GM12878 (cell line): ENCODE data around the gene POU5F1. TPM values are rescaled to one million over a fixed set of nuclear protein-coding genes. Genes with fewer than 3 reads are reported as not detected.

Experiments
- ATAC-seq: fragments of 200-7000 bp; cut with Tn5 transposase; 3 replicates; pipeline ENCODE4 v1.9.1; 2020; ENCODE audit warnings: mild to moderate bottlenecking, moderate library complexity
- BruUV-seq: library from RNA; stranded (reverse); fragments of 400-500 nt; replicated peaks from 2 replicates; lab custom pipeline; 2021; lab: Mats Ljungman, UMichigan
- CTCF ChIA-PET: fragments of 300-600 bp; sonication (Branson Sonifier 250); formaldehyde crosslinking; extraction: SDS; loops from one replicate; lab custom pipeline; 2021; ENCODE audit warnings: inconsistent platforms; lab: Yijun Ruan, JAX
- POLR2A ChIA-PET: fragments of 350-600 bp; formaldehyde crosslinking; extraction: SDS; loops from one replicate; lab custom pipeline; 2021; ENCODE audit warnings: inconsistent platforms; lab: Charles Lee
- RAD21 ChIA-PET: fragments of 300-600 bp; sonication (Branson Sonifier 250); formaldehyde crosslinking; loops from one replicate; lab custom pipeline; 2023; ENCODE audit warnings: antibody characterized with exemption; ENCODE audit not compliant: unreplicated experiment; lab: Charles Lee
- SMC1A ChIA-PET: fragments of 300-600 bp; sonication (Branson Sonifier 250); formaldehyde crosslinking; loops from one replicate; lab custom pipeline; 2023; ENCODE audit not compliant: unreplicated experiment, uncharacterized antibody; lab: Charles Lee
- DNase-seq: peaks from one replicate; pipeline ENCODE4 v3.0.0-alpha.2; 2011; ENCODE audit warnings: low read depth, low spot score
- FAIRE-seq: peaks from 3 replicates; lab custom pipeline; 2011; peaks lifted over from hg19 to GRCh38; lab: Jason Lieb, UNC
- H2AFZ ChIP-seq: 2 replicates; pipeline ENCODE4 v1.6.0; 2011; ENCODE audit warnings: low read depth, low read length, control low read depth; ENCODE audit not compliant: control insufficient read depth
- H3K27ac ChIP-seq: 2 replicates; pipeline ENCODE4 v1.5.1; 2011; ENCODE audit warnings: control low read depth; ENCODE audit not compliant: control insufficient read depth, insufficient read depth
- H3K27me3 ChIP-seq, 2 experiments: replicated peaks in 1 of 2; 2 replicates each; pipeline versions ENCODE4 v1.6.0 to v1.6.1; 2011; ENCODE audit warnings: low read length in 1 of 2; ENCODE audit not compliant: control insufficient read depth in 2 of 2, insufficient read depth in 2 of 2
- H3K36me3 ChIP-seq, 2 experiments: 2 replicates each; pipeline ENCODE4 v1.5.1; 2011; ENCODE audit warnings: low read length in 1 of 2; ENCODE audit not compliant: control insufficient read depth in 2 of 2, insufficient read depth in 2 of 2
- H3K4me1 ChIP-seq: 2 replicates; pipeline ENCODE4 v1.6.1; 2011; ENCODE audit warnings: mild to moderate bottlenecking, low read length, moderate library complexity, mixed read lengths; ENCODE audit not compliant: control insufficient read depth, insufficient read depth
- H3K4me2 ChIP-seq: 2 replicates; pipeline ENCODE4 v1.6.0; 2011; ENCODE audit warnings: control low read depth; ENCODE audit not compliant: control insufficient read depth, insufficient read depth
- H3K4me3 ChIP-seq: fragments of 200-600 bp; sonication (generic); 2 replicates; pipeline ENCODE4 v1.5.1; 2016
- H3K79me2 ChIP-seq: 2 replicates; pipeline ENCODE4 v1.6.0; 2011; ENCODE audit warnings: low read length; ENCODE audit not compliant: control insufficient read depth, insufficient read depth
- H3K9ac ChIP-seq: 2 replicates; pipeline ENCODE4 v1.8.0; 2011; ENCODE audit warnings: low read length, control low read depth, mixed read lengths; ENCODE audit not compliant: control insufficient read depth, insufficient read depth
- H3K9me3 ChIP-seq: replicated peaks from 3 replicates; pipeline ENCODE4 v1.5.1; 2011; ENCODE audit warnings: mild to moderate bottlenecking, low read length; ENCODE audit not compliant: control insufficient read depth, insufficient read depth
- H4K20me1 ChIP-seq: 2 replicates; pipeline ENCODE4 v1.6.0; 2011; ENCODE audit not compliant: control insufficient read depth, insufficient read depth
- BCLAF1 ChIP-seq: fragments of 450-650 bp; IDR thresholded peaks from 2 replicates; pipeline ENCODE4 v1.6.1; 2017; ENCODE audit warnings: antibody characterized with exemption, mild to moderate bottlenecking, moderate library complexity
- DPF2 ChIP-seq: fragments of 450-650 bp; IDR thresholded peaks from 2 replicates; pipeline ENCODE4 v1.6.1; 2017; ENCODE audit warnings: mild to moderate bottlenecking
- EGR1 ChIP-seq, 2 experiments: IDR thresholded peaks; 1 replicate in 1 of 2; 2 replicates in 1 of 2; pipeline ENCODE4 v1.6.1; 2011 to 2012; ENCODE audit warnings: low read depth in 2 of 2, low read length in 2 of 2, borderline replicate concordance in 1 of 2, mild to moderate bottlenecking in 1 of 2, moderate library complexity in 1 of 2
- MTA2 ChIP-seq: fragments of 450-650 bp; IDR thresholded peaks from 2 replicates; pipeline ENCODE4 v1.6.1; 2016; ENCODE audit warnings: low read depth, mild to moderate bottlenecking, moderate library complexity
- NFYB ChIP-seq: IDR thresholded peaks from 2 replicates; pipeline ENCODE4 v1.6.1; 2011; ENCODE audit warnings: low read depth, mild to moderate bottlenecking, low read length, improper control_type of control experiment, moderate library complexity; ENCODE audit not compliant: insufficient read depth
- PAX5 ChIP-seq: IDR thresholded peaks from 2 replicates; pipeline ENCODE4 v1.6.1; 2011; ENCODE audit warnings: low read depth, low read length, borderline replicate concordance
- RAD51 ChIP-seq: fragments of 450-650 bp; IDR thresholded peaks from 2 replicates; pipeline ENCODE4 v1.6.1; 2016; ENCODE audit warnings: moderate library complexity, mild to moderate bottlenecking, inconsistent platforms
- TCF3 ChIP-seq: IDR thresholded peaks from 2 replicates; pipeline ENCODE4 v1.6.1; 2012; ENCODE audit warnings: low read depth, mild to moderate bottlenecking, low read length, borderline replicate concordance; ENCODE audit not compliant: insufficient read depth
- YY1 ChIP-seq: IDR thresholded peaks from 2 replicates; pipeline ENCODE4 v1.6.1; 2011; ENCODE audit warnings: low read depth, mild to moderate bottlenecking, low read length
- WGBS: methylation state at CpG from one replicate; pipeline ENCODE4 v1.1.6; 2016; ENCODE audit warnings: low lambda C conversion rate; ENCODE audit not compliant: insufficient replicate concordance, insufficient coverage; ENCODE audit errors: missing lambda C conversion rate; 5-methylcytosine and 5-hydroxymethylcytosine counted together
- in situ Hi-C: fragments of 300-500 bp; cut with MboI; formaldehyde crosslinking; loops from 9 replicates; pipeline ENCODE4 v1.14.3; 2018; ENCODE audit warnings: mixed read lengths
- intact Hi-C: fragments of 100-400 bp; cut with micrococcal nuclease; formaldehyde crosslinking; loops from one replicate; pipeline ENCODE4 v1.14.2; 2022; ENCODE audit not compliant: unreplicated experiment
- polyA plus RNA-seq, 11 experiments: library from polyadenylated mRNA; depleted of rRNA in 4 of 11; unstranded in 6 of 11; stranded (reverse) in 5 of 11; fragments of >200 nt; fragmentation: Nextera tagmentation in 4 of 11; fragmentation: Illumina TruSeq in 1 of 11; extraction: Ambion mirVana in 4 of 11; extraction: Trizol in 1 of 11; gene quantifications; 1 replicate in 1 of 11; 2 replicates in 10 of 11; pipeline versions ENCODE4 v1.2.1 to v1.2.3, GENCODE V29; 2011 to 2016; ENCODE audit warnings: inconsistent platforms in 2 of 11, missing spikeins in 2 of 11, low read depth in 1 of 11
- total RNA-seq, 4 experiments: library from RNA; depleted of rRNA in 3 of 4; stranded (reverse); fragments of >200 nt in 3 of 4; fragmentation: Illumina TruSeq in 1 of 4; extraction: Trizol in 1 of 4; gene quantifications; 2 replicates each; pipeline versions ENCODE4 v1.2.1 to v1.2.3, GENCODE V29; 2013 to 2021

The POU5F1 gene
- total and polyA plus RNA-seq, 10 of the 15 experiments (the other 5 are each of a cell fraction or from before 2014, with no cell fraction given) = 1.4 to 5.5 (median 3.2) TPM

DNA sequence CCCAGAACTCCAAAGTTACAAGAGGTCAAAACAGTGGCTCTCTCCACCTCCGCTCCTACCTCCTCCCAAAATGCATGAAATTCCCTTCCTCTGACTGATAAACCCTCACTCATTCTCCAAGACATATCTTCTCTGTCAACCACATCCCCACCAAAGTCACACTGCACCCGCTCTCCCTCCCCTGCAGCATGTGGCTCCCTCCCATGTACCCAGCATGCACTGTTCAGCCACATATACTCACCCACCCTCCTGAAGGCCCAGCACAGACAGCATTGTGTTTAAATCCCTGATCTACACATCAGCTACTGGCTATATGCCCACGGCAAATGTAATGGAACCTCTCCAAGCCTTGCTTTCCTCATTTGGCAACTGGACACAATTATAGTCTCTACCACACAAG, 5.5 kb upstream of the POU5F1 start (continued):
- TF ChIP-seq YY1 (no peak), EGR1 (IDR thresholded peaks at IDR 0.05; ENCODE audit: borderline replicate concordance in 1 of 2, low read depth in 2 of 2, low read length in 2 of 2) (no peak), NFYB (no peak), TCF3 (no peak), PAX5 (no peak), BCLAF1 (no peak), DPF2 (no peak), MTA2 (no peak)
- TF ChIP-seq, all 136 proteins: peak for 0

GRCh38 chr6:31174378-31174777, 3.9 kb upstream of the POU5F1 start:
- intact Hi-C loops (no loop called here), in situ Hi-C loops (no loop called here)
- 0 out of 4 replicates have a peak, but pooled peaks cover 0 to 2% of the 10 kb centered on the region in 2 experiments for H3K36me3 ChIP-seq
- POLR2A ChIA-PET = interaction anchor here (1.0 kb wide), 1 partner anchor 12 kb away, joined by 3 read pairs; no protein-coding TSS in a partner anchor
- CTCF ChIA-PET = interaction anchor here (1.0 kb wide), 1 partner anchor 10 kb away, joined by 3 read pairs; no protein-coding TSS in a partner anchor
- RAD21 ChIA-PET = no interaction called here
- H3K4me1 ChIP-seq = peaks cover 13% of the 10 kb centered on the region
- BruUV-seq = no TSS peak
- no peak overlapping the region for H3K9ac ChIP-seq
- no peak for TF ChIP-seq RAD51
- no peak overlapping the region for H2AFZ ChIP-seq
- H3K4me2 ChIP-seq = no peak overlapping the region
- SMC1A ChIA-PET = interaction anchor here (0.6 kb wide), 1 partner anchor 9 kb away, joined by 3 read pairs; no protein-coding TSS in a partner anchor
- 80% methylated on average over 5 of the region's 5 CpGs for WGBS
- DNase-seq (no peak), FAIRE-seq (no peak), ATAC-seq (no peak)
- no peaks in the 10 kb centered on the region for H4K20me1 ChIP-seq
- no peaks in the 10 kb centered on the region for H3K9me3 ChIP-seq
- H3K27me3 ChIP-seq = no peaks in the 10 kb centered on the region
- H3K27ac ChIP-seq = no peak overlapping the region
- no peaks in the 10 kb centered on the region; the same call in 1 of the 2 replicates for H3K79me2 ChIP-seq
- no peak overlapping the region for H3K4me3 ChIP-seq
